ENCODE data around the gene FAT2. TPM values are rescaled to one million over a fixed set of nuclear protein-coding genes. Genes with fewer than 3 reads are reported as not detected.
"Not testable (repeated sequence)": the region's sequence is repeated elsewhere in the genome, so short reads cannot be mapped to it uniquely, and the experiment has no call there.

The FAT2 gene
- total and polyA plus RNA-seq, 2 donors (not counting 1 experiment from before 2014, with no cell fraction given): not detected

DNA sequence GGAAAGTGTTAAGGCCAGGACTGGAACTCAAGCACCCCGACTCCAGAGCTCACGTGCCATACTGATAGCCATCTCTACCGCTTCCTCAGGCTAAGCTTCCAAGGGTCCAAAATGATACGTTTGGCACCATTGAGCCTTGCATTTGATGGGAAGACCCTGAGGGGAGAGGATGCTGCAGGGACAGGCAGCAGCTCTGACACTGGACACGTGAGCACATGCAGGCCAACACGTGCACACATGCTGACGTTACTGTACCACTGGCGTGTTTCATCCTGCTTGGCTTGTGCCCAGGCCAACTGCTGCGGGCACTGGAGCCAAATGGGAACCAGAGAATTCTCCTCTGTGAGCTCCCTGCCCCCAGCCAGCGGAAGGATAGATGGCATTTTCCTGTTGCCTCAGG is 5.2 kb downstream of the FAT2 start:
- TF ChIP-seq, protein P1, sequence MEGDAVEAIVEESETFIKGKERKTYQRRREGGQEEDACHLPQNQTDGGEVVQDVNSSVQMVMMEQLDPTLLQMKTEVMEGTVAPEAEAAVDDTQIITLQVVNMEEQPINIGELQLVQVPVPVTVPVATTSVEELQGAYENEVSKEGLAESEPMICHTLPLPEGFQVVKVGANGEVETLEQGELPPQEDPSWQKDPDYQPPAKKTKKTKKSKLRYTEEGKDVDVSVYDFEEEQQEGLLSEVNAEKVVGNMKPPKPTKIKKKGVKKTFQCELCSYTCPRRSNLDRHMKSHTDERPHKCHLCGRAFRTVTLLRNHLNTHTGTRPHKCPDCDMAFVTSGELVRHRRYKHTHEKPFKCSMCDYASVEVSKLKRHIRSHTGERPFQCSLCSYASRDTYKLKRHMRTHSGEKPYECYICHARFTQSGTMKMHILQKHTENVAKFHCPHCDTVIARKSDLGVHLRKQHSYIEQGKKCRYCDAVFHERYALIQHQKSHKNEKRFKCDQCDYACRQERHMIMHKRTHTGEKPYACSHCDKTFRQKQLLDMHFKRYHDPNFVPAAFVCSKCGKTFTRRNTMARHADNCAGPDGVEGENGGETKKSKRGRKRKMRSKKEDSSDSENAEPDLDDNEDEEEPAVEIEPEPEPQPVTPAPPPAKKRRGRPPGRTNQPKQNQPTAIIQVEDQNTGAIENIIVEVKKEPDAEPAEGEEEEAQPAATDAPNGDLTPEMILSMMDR (IDR thresholded peaks at IDR 0.05): no peak
- TF ChIP-seq EZH2 (IDR thresholded peaks at IDR 0.05; ENCODE audit: borderline replicate concordance, insufficient read depth, low read depth, low read length, poor library complexity, severe bottlenecking): no peak
- Histone ChIP-seq H3K9me3 (ENCODE audit: control extremely low read depth in 1 of 3, control insufficient read depth in 2 of 3, insufficient read depth in 1 of 3, low read length in 2 of 3) (peaks cover 0 to 2% (median 0%) of the 10 kb centered on the region in 3 donors), H3K36me3 (replicated peaks in 1 of 2; ENCODE audit: control extremely low read depth in 1 of 2, control insufficient read depth in 1 of 2, extremely low read depth in 1 of 2, insufficient read depth in 2 of 2, low read length in 1 of 2) (no peaks in the 10 kb centered on the region), H4K20me1 (ENCODE audit: control insufficient read depth, insufficient read depth, low read length, poor library complexity, severe bottlenecking) (no peaks in the 10 kb centered on the region), H3K79me2 (ENCODE audit: control insufficient read depth, insufficient read depth, low read length) (no peaks in the 10 kb centered on the region), H3K4me2 (replicated peaks; ENCODE audit: low read depth, low read length, poor library complexity, severe bottlenecking) (no peak overlapping the region), H3K9ac (ENCODE audit: low read length) (no peak overlapping the region), H3K4me1 (ENCODE audit: control insufficient read depth in 2 of 2, insufficient read depth in 2 of 2, low read length in 2 of 2) (no peaks in the 10 kb centered on the region), H3K4me3 (ENCODE audit: control extremely low read depth in 1 of 5, extremely low read depth in 1 of 5, insufficient read depth in 1 of 5, low read depth in 2 of 5, low read length in 4 of 5) (no peak overlapping the region), H3K27me3 (replicated peaks in 1 of 4; ENCODE audit: control extremely low read depth in 1 of 4, control insufficient read depth in 3 of 4, insufficient read depth in 4 of 4, low read length in 3 of 4) (peaks cover 0 to 4% (median 0%) of the 10 kb centered on the region in 4 experiments), H2AFZ (ENCODE audit: insufficient read depth, low read depth, low read length, poor library complexity, severe bottlenecking) (no peak overlapping the region), H3K27ac (ENCODE audit: low read length in 2 of 2) (no peak overlapping the region)
- no peaks in the 10 kb centered on the region for H3K9me3 Mint-ChIP-seq (ENCODE audit: insufficient read depth)
- H3K27ac Mint-ChIP-seq: no peak overlapping the region
- DNase-seq: no peak
- H3K4me3 Mint-ChIP-seq: no peak overlapping the region
- WGBS (ENCODE audit: insufficient coverage): 94% methylated on average over 10 of the region's 10 CpGs
- intact Hi-C loops (cut with micrococcal nuclease): no loop called here
- POLR2A ChIA-PET: no interaction called here
- CTCF ChIA-PET: no interaction called here
- no peak for ATAC-seq (ENCODE audit: low read depth)
- no peaks in the 10 kb centered on the region for H3K4me1 Mint-ChIP-seq
- H3K27me3 Mint-ChIP-seq: no peaks in the 10 kb centered on the region

DNA sequence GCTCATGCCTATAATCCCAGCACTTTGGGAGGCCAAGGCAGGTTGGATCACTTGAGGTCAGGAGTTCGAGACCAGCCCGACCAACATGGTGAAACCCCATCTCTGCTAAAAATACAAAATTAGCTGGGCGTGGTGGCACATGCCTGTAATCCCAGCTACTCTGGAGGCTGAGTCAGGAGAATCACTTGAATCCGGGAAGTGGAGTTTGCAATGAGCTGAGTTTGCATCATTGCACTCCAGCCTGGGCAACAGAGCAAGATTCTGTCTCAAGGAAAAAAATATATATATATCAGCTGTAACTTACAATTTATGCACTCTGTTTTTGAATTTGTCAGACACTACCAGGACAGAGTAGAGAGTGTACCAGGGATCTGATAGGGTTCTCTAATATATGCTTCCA is 5.8 kb downstream of the FAT2 start:
- H3K9me3 Mint-ChIP-seq (ENCODE audit: insufficient read depth); DNase-seq; intact Hi-C loops (cut with micrococcal nuclease); H3K27ac Mint-ChIP-seq; POLR2A ChIA-PET; CTCF ChIA-PET; H3K79me2 ChIP-seq (ENCODE audit: control insufficient read depth, insufficient read depth, low read length); H3K27me3 Mint-ChIP-seq; H3K9me3 ChIP-seq (ENCODE audit: control extremely low read depth in 1 of 3, control insufficient read depth in 2 of 3, insufficient read depth in 1 of 3, low read length in 2 of 3); H3K4me3 ChIP-seq (ENCODE audit: control extremely low read depth in 1 of 5, extremely low read depth in 1 of 5, insufficient read depth in 1 of 5, low read depth in 2 of 5, low read length in 4 of 5); H3K27ac ChIP-seq (ENCODE audit: low read length in 2 of 2); H3K36me3 ChIP-seq (replicated peaks in 1 of 2; ENCODE audit: control extremely low read depth in 1 of 2, control insufficient read depth in 1 of 2, extremely low read depth in 1 of 2, insufficient read depth in 2 of 2, low read length in 1 of 2); H2AFZ ChIP-seq (ENCODE audit: insufficient read depth, low read depth, low read length, poor library complexity, severe bottlenecking); H3K9ac ChIP-seq (ENCODE audit: low read length); H3K4me1 Mint-ChIP-seq; H3K4me2 ChIP-seq (replicated peaks; ENCODE audit: low read depth, low read length, poor library complexity, severe bottlenecking); H3K27me3 ChIP-seq (replicated peaks in 1 of 4; ENCODE audit: control extremely low read depth in 1 of 4, control insufficient read depth in 3 of 4, insufficient read depth in 4 of 4, low read length in 3 of 4); H4K20me1 ChIP-seq (ENCODE audit: control insufficient read depth, insufficient read depth, low read length, poor library complexity, severe bottlenecking); ATAC-seq (ENCODE audit: low read depth); H3K4me3 Mint-ChIP-seq; H3K4me1 ChIP-seq (ENCODE audit: control insufficient read depth in 2 of 2, insufficient read depth in 2 of 2, low read length in 2 of 2): not testable (repeated sequence)
- 46% methylated on average over 2 of the region's 4 CpGs for WGBS (ENCODE audit: insufficient coverage)
